MV-4-11 (cell line): ENCODE measurements around the gene RPL37A.

ENCODE experiments used
- DNase-seq: peaks from one replicate; lab custom pipeline; 2025; lab: John Stamatoyannopoulos, UW

RPL37A gene

DNA sequence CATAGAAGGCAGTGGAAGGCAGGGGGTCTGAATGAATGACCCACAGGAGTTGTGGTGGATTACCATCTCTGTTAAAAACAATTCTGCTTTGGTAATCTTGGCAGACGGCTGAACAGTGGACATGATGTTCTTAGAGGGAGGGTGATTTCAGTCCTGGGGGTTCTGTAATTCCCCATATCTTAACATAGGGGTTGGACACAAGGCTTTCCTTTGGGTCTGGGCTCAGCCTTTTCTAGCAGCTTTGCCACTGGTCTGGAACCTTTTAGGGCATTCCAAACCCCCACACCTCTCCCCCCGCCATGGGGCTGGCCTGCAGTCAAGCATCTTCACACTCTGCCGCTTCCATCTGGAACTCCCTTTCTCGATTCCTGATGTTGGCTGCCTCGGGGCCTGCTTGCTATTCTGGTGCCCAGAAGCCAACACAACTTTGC lies 50.3 kb downstream of the RPL37A start:
- no peak for DNase-seq

DNA sequence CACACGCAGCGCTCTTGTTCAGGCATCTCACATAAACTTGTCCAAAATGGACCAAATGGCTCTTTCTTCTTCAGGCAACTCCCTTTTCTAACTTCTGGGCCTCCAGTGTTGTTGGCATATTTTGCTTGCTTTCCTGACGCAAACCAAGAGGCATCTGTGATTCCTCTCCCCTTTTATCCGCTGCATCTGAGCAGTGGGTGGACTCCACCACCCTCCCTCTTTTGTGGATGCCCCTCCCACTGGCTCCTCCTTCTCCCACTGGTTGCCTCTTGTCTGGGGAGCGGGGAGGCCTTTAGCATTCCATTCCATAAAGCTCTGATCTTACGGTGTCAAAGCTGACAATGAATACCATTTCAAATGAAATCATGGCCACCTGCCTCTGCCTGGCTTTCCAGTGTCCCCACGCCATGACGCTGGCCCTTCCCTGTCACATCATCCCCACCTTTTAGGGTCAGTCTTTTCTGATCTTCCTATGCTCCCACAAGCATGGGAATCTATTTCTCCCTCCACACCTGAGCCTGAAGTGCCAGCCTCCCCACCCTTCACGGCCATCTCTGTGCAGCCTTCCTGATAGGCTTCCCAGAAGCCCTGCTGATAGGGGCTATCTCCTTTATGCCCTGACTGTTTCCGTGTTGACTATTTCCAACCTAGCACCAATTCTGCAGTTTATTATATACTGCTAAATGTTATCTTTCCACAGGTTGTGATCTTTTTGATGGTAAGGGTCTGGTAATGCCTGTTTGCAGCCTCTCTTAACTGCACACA lies 51.5 kb downstream of the RPL37A start:
- no peak for DNase-seq

DNA sequence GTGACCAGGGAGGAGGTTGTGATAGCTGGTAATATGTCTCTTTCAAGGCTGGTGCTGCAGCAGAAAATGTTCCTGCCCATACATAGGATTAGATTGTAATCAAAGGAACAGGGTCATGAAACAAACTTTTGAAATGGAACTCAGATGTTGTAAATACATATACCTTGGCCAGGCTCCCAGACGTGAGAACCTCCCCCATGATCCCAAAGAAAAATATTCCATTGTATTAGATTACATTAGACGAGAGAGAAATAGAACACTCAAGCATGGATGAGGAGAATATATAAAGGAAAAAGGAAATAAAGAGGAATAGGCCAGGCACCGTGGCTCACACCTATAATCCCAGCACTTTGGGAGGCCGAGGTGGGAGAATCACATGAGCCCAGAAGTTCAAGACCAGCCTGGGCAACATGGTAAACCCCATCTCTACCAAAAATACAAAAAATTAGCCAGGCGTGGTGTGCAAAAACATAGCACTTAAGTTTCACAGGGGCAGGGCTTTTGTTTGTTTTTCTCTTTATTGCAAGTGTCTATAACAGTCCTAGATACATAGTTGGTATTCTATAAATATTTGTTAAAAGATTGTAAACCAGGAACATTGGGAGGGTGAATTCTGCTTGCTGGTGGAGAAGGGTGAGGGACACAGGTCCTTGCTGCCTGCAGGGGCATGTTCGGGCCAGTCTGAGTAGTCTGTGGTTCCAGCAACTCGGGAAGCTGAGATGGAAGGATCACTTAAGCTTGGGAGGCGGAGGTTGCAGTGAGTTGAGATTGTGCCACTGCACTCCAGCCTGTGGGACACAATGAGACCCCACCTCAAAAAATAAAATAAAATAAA lies 52.8 kb downstream of the RPL37A start:
- DNase-seq = no peak

DNA sequence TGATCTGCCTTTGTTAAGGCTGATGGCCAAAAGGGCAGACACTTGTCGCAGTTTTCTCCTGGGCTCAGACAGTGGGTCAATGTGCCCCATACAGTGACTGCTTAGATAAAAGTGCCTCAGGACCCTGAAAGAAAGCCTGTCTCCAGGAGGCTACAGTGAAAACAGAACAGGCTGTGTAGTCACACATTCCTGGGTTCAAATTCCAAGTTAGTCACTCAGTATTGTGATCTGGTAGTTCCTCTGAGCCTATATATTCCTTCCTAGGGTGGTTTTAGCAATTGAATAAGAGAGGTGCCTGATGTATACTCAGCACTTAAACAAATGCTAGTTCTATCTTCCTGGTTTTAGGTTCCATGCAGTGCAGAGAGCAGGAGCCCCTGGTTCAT lies 54.4 kb downstream of the RPL37A start:
- DNase-seq = no peak
